Calu3 (cell line): ENCODE measurements around the gene PNMT. TPM values are rescaled to one million over a fixed set of nuclear protein-coding genes. Genes with fewer than 3 reads are reported as not detected.
A peak's percentile ranks its signal among the peaks of the same experiment; 100 is the strongest.

ENCODE experiments used
- BruUV-seq: library from RNA; stranded (reverse); fragments of 400-500 nt; replicated peaks from 2 replicates; lab custom pipeline; 2021; lab: Mats Ljungman, UMichigan
- CTCF ChIA-PET: fragments of 300-600 bp; sonication (Branson Sonifier 250); formaldehyde crosslinking; loops from one replicate; lab custom pipeline; 2022; ENCODE audit warnings: antibody characterized with exemption; lab: Charles Lee
- DNase-seq: peaks from one replicate; pipeline ENCODE4 v3.0.0; 2022
- H3K27ac Mint-ChIP-seq: one replicate; pipeline ENCODE4 v1.8.0; 2022; ENCODE audit warnings: mixed read lengths; ENCODE audit not compliant: unreplicated experiment
- H3K27me3 Mint-ChIP-seq: one replicate; pipeline ENCODE4 v1.8.0; 2022; ENCODE audit warnings: mixed read lengths; ENCODE audit not compliant: unreplicated experiment
- H3K36me3 Mint-ChIP-seq: one replicate; pipeline ENCODE4 v1.8.0; 2022; ENCODE audit warnings: mild to moderate bottlenecking, moderate library complexity, mixed read lengths; ENCODE audit not compliant: insufficient read depth, unreplicated experiment
- H3K4me1 Mint-ChIP-seq: one replicate; pipeline ENCODE4 v1.8.0; 2022; ENCODE audit warnings: mild to moderate bottlenecking, low read depth, mixed read lengths; ENCODE audit not compliant: unreplicated experiment
- H3K4me3 Mint-ChIP-seq: one replicate; pipeline ENCODE4 v1.8.0; 2022; ENCODE audit warnings: mild to moderate bottlenecking, low read depth, moderate library complexity, mixed read lengths; ENCODE audit not compliant: unreplicated experiment
- H3K9me3 Mint-ChIP-seq: one replicate; pipeline ENCODE4 v1.8.0; 2022; ENCODE audit warnings: low read depth, mixed read lengths; ENCODE audit not compliant: unreplicated experiment
- intact Hi-C: fragments of 100-400 bp; cut with micrococcal nuclease; formaldehyde crosslinking; loops from one replicate; pipeline ENCODE4 v1.10.0; 2022; ENCODE audit not compliant: unreplicated experiment
- total RNA-seq: library from RNA; stranded (reverse); gene quantifications from 2 replicates; pipeline ENCODE4 v1.2.3, GENCODE V29; 2022
- TF ChIP-seq, protein P1 (sequence below): fragments of 200-600 bp; IDR thresholded peaks from one replicate; pipeline ENCODE4 v1.8.0; 2022; ENCODE audit warnings: antibody characterized with exemption; ENCODE audit not compliant: unreplicated experiment

The PNMT gene
- total RNA-seq, 1 experiment from 2014 or later, result 1.3 TPM

- Mint-ChIP-seq H3K4me3 (peak overlapping the region; percentile 18), H3K9me3 (no peaks in the 10 kb centered on the region), H3K36me3 (peaks cover 59% of the 10 kb centered on the region), H3K27ac (peak overlapping the region; percentile 3), H3K27me3 (peaks cover 83% of the 10 kb centered on the region), H3K4me1 (peaks cover 55% of the 10 kb centered on the region)
- CTCF ChIA-PET, result interaction anchor here (0.5 to 161.2 kb wide), 124 partner anchors 1 to 1912 kb away, joined by 3 to 42089 read pairs (median 5); partner anchors contain the start of genes CASC3, CDK12, CSF3 and ERBB2
- DNase-seq, result peak; percentile 100
- no TSS peak for BruUV-seq
- TF ChIP-seq, protein P1, sequence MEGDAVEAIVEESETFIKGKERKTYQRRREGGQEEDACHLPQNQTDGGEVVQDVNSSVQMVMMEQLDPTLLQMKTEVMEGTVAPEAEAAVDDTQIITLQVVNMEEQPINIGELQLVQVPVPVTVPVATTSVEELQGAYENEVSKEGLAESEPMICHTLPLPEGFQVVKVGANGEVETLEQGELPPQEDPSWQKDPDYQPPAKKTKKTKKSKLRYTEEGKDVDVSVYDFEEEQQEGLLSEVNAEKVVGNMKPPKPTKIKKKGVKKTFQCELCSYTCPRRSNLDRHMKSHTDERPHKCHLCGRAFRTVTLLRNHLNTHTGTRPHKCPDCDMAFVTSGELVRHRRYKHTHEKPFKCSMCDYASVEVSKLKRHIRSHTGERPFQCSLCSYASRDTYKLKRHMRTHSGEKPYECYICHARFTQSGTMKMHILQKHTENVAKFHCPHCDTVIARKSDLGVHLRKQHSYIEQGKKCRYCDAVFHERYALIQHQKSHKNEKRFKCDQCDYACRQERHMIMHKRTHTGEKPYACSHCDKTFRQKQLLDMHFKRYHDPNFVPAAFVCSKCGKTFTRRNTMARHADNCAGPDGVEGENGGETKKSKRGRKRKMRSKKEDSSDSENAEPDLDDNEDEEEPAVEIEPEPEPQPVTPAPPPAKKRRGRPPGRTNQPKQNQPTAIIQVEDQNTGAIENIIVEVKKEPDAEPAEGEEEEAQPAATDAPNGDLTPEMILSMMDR, result no peak
- intact Hi-C loops, result loop anchor here (1.0 to 5.0 kb wide), 20 partner anchors 13 to 1229 kb away; partner anchors contain the start of genes ERBB2, IKZF3, MIEN1 and PGAP3
These were observed 46.5 kb upstream of the PNMT start for GRCh38 chr17:39621523-39622379.

- BruUV-seq, result no TSS peak
- Mint-ChIP-seq H3K36me3 (peaks cover 53% of the 10 kb centered on the region), H3K4me1 (peaks cover 50% of the 10 kb centered on the region), H3K9me3 (no peaks in the 10 kb centered on the region), H3K27me3 (peaks cover 83% of the 10 kb centered on the region), H3K4me3 (peak overlapping the region; percentile 18), H3K27ac (peak overlapping the region; percentile 3)
- CTCF ChIA-PET, result interaction anchor here (0.6 to 161.2 kb wide), 72 partner anchors 2 to 1196 kb away, joined by 3 to 42089 read pairs (median 9); partner anchors contain the start of genes CASC3, CDK12, CSF3 and ERBB2
- DNase-seq, result peak; percentile 71
- TF ChIP-seq, protein P1, result no peak
- intact Hi-C loops, result loop anchor here (1.0 to 5.0 kb wide), 26 partner anchors 12 to 1228 kb away; partner anchors contain the start of genes ERBB2, IKZF3, MIEN1 and PGAP3
These were observed 45.8 kb upstream of the PNMT start for GRCh38 chr17:39622380-39623006.

DNA sequence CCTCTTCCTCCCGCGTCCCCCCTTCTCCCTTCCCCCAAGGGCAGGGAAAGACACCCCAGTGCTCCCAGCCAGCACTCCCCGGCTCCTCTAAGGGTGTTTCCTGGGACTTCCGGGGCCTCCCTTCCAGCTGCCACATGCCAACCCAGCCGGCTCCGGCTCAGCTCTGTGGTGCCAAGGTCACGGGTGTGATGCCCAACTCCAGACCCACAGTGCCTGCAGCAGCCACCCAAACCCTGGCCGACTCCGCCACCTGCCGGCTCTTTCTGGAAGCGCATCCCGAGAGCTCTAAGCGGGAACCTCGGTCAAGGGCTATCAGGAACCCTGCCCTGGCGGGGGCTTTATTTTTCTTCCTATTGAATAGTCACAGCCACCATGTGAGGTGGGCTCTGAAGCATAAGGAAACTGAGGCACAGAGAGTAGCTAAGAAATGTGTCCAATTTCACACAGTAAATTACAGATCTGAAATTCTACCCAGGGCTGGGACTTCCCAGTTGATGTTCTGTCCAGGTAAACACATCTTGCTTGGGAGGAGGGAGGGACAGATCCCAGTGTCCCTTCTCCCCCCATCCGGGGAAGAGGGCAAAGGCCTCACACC lies 44.8 kb upstream of the PNMT start:
- Mint-ChIP-seq H3K27me3 (peaks cover 83% of the 10 kb centered on the region), H3K4me1 (peaks cover 46% of the 10 kb centered on the region), H3K9me3 (no peaks in the 10 kb centered on the region), H3K4me3 (peak overlapping the region; percentile 8), H3K27ac (peak overlapping the region; percentile 2), H3K36me3 (peaks cover 43% of the 10 kb centered on the region)
- BruUV-seq, result no TSS peak
- no peak for DNase-seq
- intact Hi-C loops, result loop anchor here (1.0 to 5.0 kb wide), 10 partner anchors 77 to 1227 kb away; partner anchors contain the start of genes ERBB2 and TOP2A
- CTCF ChIA-PET, result interaction anchor here (0.5 to 161.2 kb wide), 95 partner anchors 3 to 1252 kb away, joined by 3 to 42089 read pairs (median 5); partner anchors contain the start of genes CASC3, CDK12, CSF3 and ERBB2
- TF ChIP-seq, protein P1, result no peak

DNA sequence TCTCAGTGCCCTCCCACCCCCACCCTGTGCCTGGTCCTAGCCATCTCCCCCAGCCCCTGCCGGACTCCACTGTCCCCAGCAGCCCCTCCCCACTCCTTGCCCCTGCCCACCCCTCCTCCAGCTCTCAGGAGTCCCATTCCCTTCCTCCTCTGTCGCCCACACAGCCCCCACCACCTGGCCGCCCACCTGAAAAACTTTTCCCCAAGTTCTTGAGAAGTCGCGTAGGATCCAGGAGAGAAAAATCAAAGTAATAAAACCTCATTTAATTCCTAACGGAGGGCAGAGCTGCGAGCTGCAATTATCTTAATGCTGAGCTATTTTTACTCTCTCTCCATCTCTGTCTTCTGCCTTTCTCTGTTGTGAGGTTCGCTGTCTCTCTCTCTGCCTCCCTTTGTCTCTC lies 43.9 kb upstream of the PNMT start:
- peaks cover 83% of the 10 kb centered on the region for H3K27me3 Mint-ChIP-seq

More for the DNA sequence above, 43.9 kb upstream of the PNMT start:
- no peak for DNase-seq
- intact Hi-C loops, result loop anchor here (5.0 kb wide), 1 partner anchor 793 kb away; the partner anchor contains the start of gene TOP2A
- peaks cover 34% of the 10 kb centered on the region for H3K36me3 Mint-ChIP-seq
- H3K27ac Mint-ChIP-seq, result no peak overlapping the region
- no TSS peak for BruUV-seq
- no peak overlapping the region for H3K4me3 Mint-ChIP-seq
- no peaks in the 10 kb centered on the region for H3K9me3 Mint-ChIP-seq
- peaks cover 38% of the 10 kb centered on the region for H3K4me1 Mint-ChIP-seq
- CTCF ChIA-PET, result interaction anchor here (0.6 to 161.2 kb wide), 26 partner anchors 4 to 1085 kb away, joined by 3 to 42089 read pairs (median 10); partner anchors contain the start of genes ERBB2, GRB7, GSDMA and GSDMB
- TF ChIP-seq, protein P1, result no peak
